Erythroblast (primary cell): ENCODE measurements around the gene CENPX.
A peak's percentile ranks its signal among the peaks of the same experiment; 100 is the strongest.

Source experiments
- DNase-seq, 2 experiments: peaks; one replicate each; lab custom pipeline; 2025; lab: John Stamatoyannopoulos, UW
- GATA1 ChIP-seq: IDR thresholded peaks from 2 replicates; pipeline ENCODE4 v1.6.1; 2011; ENCODE audit warnings: low read depth, mild to moderate bottlenecking, control low read depth, low read length, moderate library complexity
- POLR2A ChIP-seq: IDR thresholded peaks from 2 replicates; pipeline ENCODE4 v1.6.1; 2011; ENCODE audit warnings: mild to moderate bottlenecking, low read length

The CENPX gene

GRCh38 chr17:82031303-82031884, 8.7 kb upstream of the CENPX start, which contains the start of gene RAC3:
Gene RAC3 (plus strand): TSS chr17:82031678. CDS start chr17:82031762, 84 bp downstream.
- TF ChIP-seq GATA1 (no peak), POLR2A (no peak)
- DNase-seq, result peak; percentile 54 to 60

- TF ChIP-seq GATA1 (no peak), POLR2A (no peak)
- peak; percentile 83 to 89 for DNase-seq
Measured at GRCh38 chr17:82030470-82031302, 8.0 kb upstream of the CENPX start.

- no peak for DNase-seq
- TF ChIP-seq POLR2A, result no peak
- no peak for TF ChIP-seq GATA1
Measured at GRCh38 chr17:82029990-82030469, 7.4 kb upstream of the CENPX start.

- no peak for DNase-seq
- TF ChIP-seq POLR2A (no peak), GATA1 (no peak)
Measured at GRCh38 chr17:82029391-82029790, 6.7 kb upstream of the CENPX start.

GRCh38 chr17:82028966-82029365, 6.3 kb upstream of the CENPX start:
- no peak for DNase-seq
- no peak for TF ChIP-seq POLR2A
- no peak for TF ChIP-seq GATA1

- no peak for DNase-seq
- TF ChIP-seq GATA1, result no peak
- TF ChIP-seq POLR2A, result no peak
Measured at GRCh38 chr17:82028246-82028645, 5.6 kb upstream of the CENPX start.

- DNase-seq, result no peak
- TF ChIP-seq GATA1 (no peak), POLR2A (no peak)
Measured at GRCh38 chr17:82025401-82026107, 2.9 kb upstream of the CENPX start.

GRCh38 chr17:82024859-82025258, 2.2 kb upstream of the CENPX start:
- TF ChIP-seq GATA1 (no peak), POLR2A (no peak)
- DNase-seq, result no peak

GRCh38 chr17:82023447-82024241, 966 bp upstream of the CENPX start:
- peak; percentile 63 to 66 for DNase-seq
- TF ChIP-seq GATA1, result no peak
- no peak for TF ChIP-seq POLR2A

GRCh38 chr17:82022981-82023446, 336 bp upstream of the CENPX start, which contains the start of gene LRRC45:
Gene LRRC45 (plus strand): TSS chr17:82023305. CDS start chr17:82023644, 339 bp downstream.
- DNase-seq, result peak; percentile 100
- TF ChIP-seq POLR2A (no peak), GATA1 (no peak)

GRCh38 chr17:82021900-82022309, 773 bp downstream of the CENPX start:
- TF ChIP-seq POLR2A, result no peak
- no peak for TF ChIP-seq GATA1
- no peak for DNase-seq

GRCh38 chr17:82021107-82021899, 1.4 kb downstream of the CENPX start:
- DNase-seq, result peak; percentile 67 to 69
- TF ChIP-seq GATA1 (no peak), POLR2A (no peak)
